Left colon (tissue), 2 donors: ENCODE measurements around the gene TMEM174. TPM values are rescaled to one million over a fixed set of nuclear protein-coding genes. Genes with fewer than 3 reads are reported as not detected.

Experiments
- ATAC-seq: fragments of 200-7000 bp; cut with Tn5 transposase; one replicate; pipeline ENCODE4 v1.9.1; 2020; ENCODE audit warnings: mild to moderate bottlenecking, moderate library complexity
- DNase-seq, 2 donors: peaks; one replicate each; pipeline ENCODE4 v3.0.0-alpha.2; 2020
- intact Hi-C, 2 donors: fragments of 100-400 bp; cut with DNase I in 1 of 2; cut with micrococcal nuclease in 1 of 2; formaldehyde crosslinking; loops; one replicate each; pipeline versions ENCODE4 v1.11.2 to v1.14.0; 2022; cut with DNase I, micrococcal nuclease
- long read RNA-seq: library from polyadenylated mRNA; unstranded; transcript quantifications from one replicate; pipeline ENCODE4 v2.0.0, GENCODE V29; 2021
- total RNA-seq, 2 donors: library from RNA; stranded (reverse); fragmentation: NEBNext Ultra II Directional; extraction: Animal tissue kit (Norgen Biotek cat#: 25700); gene quantifications; one replicate each; pipeline ENCODE4 v1.2.1, GENCODE V29; 2021
- donor health status: DM: no; HTN: no; CAD: no.
- donor health status: DM: yes; HTN: yes; CAD: no.

The TMEM174 gene
- total RNA-seq = not detected
- long read RNA-seq = 0 reads

GRCh38 chr5:73172951-73173350, at the start of gene TMEM174:
Gene TMEM174, plus strand, starts transcription at chr5:73173193. Its CDS starts 51 bp downstream, at chr5:73173244.
- intact Hi-C loops = no loop called here
- DNase-seq = no peak
- no peak for ATAC-seq

DNA sequence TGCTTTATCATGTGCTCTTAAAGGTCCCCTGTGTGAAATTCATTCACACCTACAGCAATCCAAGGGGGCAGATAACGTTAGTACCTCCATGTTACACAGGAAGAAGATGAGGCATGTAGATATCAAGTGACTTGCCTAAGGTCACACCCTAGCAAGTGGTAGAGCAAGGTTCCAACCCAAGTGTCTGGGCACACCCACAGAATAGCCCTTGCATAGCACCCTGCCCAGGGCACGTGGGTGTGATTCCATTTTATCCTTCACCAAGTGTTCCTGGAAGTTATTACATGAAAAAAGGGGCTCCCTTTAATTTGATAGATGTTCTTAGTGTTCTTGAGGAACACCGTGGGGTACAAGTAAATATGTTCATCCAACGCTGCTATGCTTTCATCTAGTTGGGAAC, 47.7 kb upstream of the TMEM174 start:
- DNase-seq (peak; percentile 53 to 64), ATAC-seq (peak; percentile 67)
- intact Hi-C loops = no loop called here

DNA sequence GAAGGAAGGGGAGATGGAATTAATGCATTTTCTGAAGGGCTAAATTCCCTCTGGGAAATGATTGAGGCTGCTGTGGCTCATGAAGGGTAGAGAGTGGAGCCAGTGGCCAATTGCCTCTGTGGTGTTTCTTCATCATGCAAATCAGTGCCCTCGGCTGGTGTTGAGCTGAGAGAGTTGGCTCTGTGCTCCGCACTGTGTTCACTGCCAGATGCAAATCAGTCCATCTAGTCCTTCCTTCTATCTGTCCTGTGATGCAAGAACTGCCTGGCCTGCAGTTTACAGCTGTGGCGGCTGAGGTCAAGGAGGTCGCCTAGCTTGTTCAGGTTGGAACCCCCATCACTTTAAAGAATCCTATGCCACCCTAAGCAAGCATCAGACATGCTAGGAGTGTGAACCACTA, 46.6 kb upstream of the TMEM174 start:
- intact Hi-C loops = no loop called here
- ATAC-seq (peak; percentile 8), DNase-seq (no peak)

- intact Hi-C loops = no loop called here
- no peak for DNase-seq
- no peak for ATAC-seq
These were observed 46.0 kb upstream of the TMEM174 start for GRCh38 chr5:73126957-73127356.

GRCh38 chr5:73129143-73129542, 43.9 kb upstream of the TMEM174 start:
- no peak for DNase-seq
- peak; percentile 18 for ATAC-seq
- intact Hi-C loops = no loop called here

- ATAC-seq (no peak), DNase-seq (no peak)
- intact Hi-C loops = no loop called here
These were observed 42.2 kb upstream of the TMEM174 start for GRCh38 chr5:73130811-73131210.

DNA sequence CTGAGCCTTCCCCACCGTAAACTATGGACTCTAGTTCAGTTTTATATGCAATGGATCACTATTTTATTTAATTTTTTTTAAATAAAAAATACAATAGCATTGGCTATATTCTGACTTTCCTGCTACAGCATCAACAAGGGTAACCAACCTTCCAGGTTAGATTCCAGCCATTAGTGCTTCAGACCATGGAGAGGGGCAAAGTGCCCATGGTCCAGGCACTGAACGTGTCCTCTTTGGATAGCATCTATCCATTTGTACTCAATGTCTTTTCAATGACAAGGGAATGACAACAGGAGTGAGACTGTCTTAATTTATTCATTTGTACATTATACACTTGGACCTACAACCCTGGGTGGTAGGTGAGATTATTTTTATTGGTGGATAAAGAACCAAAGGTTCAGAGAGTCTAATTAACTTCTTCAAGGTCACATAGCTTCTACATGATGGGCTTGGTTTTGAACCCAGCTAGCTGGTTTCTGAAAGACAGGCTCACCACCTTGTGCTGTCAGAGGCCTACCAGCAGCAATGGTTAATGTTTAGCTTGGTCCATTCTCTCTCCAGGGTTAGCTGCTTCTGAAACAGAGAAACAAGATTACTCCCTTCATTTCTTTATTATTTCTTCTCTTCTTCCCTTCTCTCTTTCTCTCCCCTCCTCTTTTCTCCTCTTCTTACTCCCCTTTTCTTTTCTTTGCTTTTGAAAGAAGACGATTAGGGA, 41.1 kb upstream of the TMEM174 start:
- DNase-seq (no peak), ATAC-seq (peak; percentile 61)
- intact Hi-C loops = no loop called here

GRCh38 chr5:73132759-73133158, 40.2 kb upstream of the TMEM174 start:
- ATAC-seq (no peak), DNase-seq (no peak)
- intact Hi-C loops = no loop called here

GRCh38 chr5:73135021-73135420, 38.0 kb upstream of the TMEM174 start:
- DNase-seq (no peak), ATAC-seq (no peak)
- intact Hi-C loops = no loop called here

DNA sequence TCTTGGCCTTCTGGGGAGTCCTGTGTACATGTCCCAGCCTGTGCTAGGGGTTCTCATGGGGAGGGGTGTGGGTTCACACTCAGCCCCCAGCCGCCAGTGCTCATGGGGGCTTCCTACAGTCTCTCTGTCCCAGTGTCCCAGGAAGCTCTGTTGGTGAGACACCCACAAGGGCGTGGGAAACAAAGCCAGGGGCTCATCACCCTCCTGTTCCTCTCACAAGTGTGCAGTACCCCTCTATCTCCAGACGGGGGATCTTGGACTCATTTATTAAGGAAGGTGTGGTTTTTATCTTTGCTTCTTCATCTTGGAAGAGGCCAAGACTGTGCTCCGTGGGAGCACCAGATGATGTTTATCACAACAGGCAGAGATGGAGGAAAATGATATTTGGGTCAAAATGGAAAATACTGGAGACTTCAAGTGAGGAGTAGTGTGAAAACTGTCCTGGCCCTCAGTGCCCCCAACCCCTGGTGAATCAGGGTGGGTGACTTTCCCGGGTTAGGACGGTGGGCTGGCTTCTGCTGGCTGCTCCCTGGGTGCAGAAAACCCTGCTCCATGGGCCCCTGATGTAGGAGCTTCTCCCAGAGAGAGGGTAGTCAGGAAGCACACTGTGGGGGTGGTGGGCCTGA, 37.5 kb upstream of the TMEM174 start:
- intact Hi-C loops = no loop called here

GRCh38 chr5:73136055-73136562, 36.9 kb upstream of the TMEM174 start:
- DNase-seq = no peak
- ATAC-seq = no peak
- intact Hi-C loops = no loop called here

More for the DNA sequence above, 37.5 kb upstream of the TMEM174 start:
- DNase-seq = no peak
- peak; percentile 14 for ATAC-seq

DNA sequence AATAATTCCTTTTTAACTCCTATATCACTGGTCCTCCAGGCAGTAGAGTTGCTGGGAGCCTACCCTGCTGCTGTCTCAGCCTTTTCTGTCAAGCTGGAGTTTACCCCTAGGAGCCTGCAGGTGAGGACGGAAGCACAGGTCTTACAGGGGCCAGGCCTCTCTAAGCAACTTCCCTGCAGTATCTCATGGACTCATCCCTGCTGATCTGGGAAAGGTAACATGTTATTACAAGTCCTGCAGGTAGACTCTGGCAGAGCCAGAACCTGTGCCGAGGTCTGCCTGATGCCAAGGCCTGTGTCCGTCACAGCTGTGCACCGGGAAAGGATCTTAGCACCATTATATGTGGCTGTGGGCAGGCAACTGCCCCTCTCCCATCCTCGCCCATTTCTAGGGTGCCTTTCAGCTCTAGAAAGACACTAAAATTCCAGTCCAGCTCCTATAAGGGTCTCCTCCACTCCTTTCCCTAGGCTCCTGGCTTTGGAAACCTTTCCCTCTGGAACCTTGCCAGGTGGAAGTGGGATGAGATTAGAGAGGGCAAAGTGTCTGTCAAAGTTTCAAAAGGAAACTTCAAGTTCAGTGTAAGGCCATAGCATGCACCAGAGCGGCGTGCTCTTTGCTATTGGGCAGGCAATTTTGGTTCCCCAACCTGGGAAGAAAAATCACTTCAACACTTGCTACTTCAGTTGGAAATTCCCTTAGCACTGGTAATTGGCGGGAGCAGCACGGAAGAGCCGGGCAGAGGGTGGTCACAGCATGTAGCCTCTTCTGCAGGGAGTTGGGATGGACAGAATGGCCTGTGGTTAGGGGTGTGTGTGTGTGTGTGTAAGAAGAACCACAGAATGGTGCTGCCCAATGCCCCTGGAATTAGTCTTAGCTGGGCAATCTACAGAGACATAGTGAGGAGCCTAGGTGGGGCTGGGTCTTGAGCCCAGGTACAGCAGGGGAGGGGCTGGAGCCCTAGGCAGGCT, 35.1 kb upstream of the TMEM174 start:
- DNase-seq = no peak
- ATAC-seq = no peak
- intact Hi-C loops = no loop called here

- DNase-seq (no peak), ATAC-seq (peak; percentile 83)
- intact Hi-C loops = no loop called here
These were observed 33.5 kb upstream of the TMEM174 start for GRCh38 chr5:73139485-73139884.

DNA sequence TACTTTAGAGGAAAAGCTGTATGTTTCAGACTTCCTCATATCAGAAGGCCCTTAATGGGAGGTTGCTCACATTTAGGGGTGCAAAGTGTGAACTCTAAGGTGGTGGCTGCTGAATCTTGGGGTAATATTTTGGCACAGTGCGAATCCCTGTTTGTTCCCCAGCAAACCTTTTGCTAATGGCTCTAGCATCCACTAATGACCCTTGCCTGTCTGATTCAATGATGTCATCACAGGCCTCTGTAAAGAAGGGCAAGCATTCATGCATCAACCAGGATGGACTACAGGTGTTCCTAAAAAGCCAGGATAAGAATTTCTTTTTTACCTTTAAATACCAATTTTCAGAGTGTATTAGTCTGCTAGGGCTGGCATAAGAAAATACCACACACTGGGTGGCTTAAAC, 32.2 kb upstream of the TMEM174 start:
- DNase-seq = no peak
- intact Hi-C loops = no loop called here
- no peak for ATAC-seq

- ATAC-seq (no peak), DNase-seq (no peak)
- intact Hi-C loops = no loop called here
These were observed 31.0 kb upstream of the TMEM174 start for GRCh38 chr5:73142035-73142434.

GRCh38 chr5:73143716-73144115, 29.3 kb upstream of the TMEM174 start:
- ATAC-seq = no peak
- no peak for DNase-seq
- intact Hi-C loops = no loop called here

GRCh38 chr5:73149540-73149939, 23.5 kb upstream of the TMEM174 start:
- DNase-seq (no peak), ATAC-seq (peak; percentile 33)
- intact Hi-C loops = no loop called here

- DNase-seq (peak; percentile 41 to 66), ATAC-seq (peak; percentile 89)
- intact Hi-C loops = no loop called here
These were observed 22.1 kb upstream of the TMEM174 start for GRCh38 chr5:73150876-73151275.

DNA sequence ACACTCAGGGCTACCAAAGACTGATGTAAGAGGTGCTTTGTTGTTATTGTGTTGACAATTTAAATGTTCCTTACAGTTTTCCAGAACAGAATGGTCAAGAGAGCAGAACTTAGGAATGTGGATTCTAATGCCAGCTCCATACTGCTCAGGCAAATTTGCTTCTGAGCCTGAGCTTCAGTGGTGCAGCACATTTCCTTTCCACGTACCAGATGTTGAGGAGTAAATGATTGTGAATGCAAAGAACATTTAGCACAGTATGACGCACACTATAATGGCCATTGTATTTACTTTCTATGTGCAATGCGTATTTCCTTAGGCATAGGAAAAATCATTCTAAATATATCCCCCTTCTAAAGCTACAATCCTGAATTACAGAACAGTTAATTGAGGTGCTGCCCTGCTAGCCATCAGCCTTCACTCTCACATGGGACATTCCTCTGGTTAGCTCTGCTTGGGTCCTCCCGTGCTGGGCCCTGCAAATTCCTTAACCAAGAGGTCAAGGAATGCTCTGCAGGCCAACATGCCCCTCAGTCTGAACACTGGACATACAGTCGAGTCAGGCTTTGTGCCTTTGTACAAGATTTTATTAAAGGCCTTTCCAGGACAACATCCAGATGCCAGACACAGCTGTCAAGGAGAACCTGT, 21.1 kb upstream of the TMEM174 start:
- intact Hi-C loops = no loop called here
- no peak for ATAC-seq
- DNase-seq = no peak
